ENCODE measurements around the gene LRRN2.
"Not testable (repeated sequence)": the region's sequence is repeated elsewhere in the genome, so short reads cannot be mapped to it uniquely, and the experiment has no call there.

LRRN2 gene

DNA sequence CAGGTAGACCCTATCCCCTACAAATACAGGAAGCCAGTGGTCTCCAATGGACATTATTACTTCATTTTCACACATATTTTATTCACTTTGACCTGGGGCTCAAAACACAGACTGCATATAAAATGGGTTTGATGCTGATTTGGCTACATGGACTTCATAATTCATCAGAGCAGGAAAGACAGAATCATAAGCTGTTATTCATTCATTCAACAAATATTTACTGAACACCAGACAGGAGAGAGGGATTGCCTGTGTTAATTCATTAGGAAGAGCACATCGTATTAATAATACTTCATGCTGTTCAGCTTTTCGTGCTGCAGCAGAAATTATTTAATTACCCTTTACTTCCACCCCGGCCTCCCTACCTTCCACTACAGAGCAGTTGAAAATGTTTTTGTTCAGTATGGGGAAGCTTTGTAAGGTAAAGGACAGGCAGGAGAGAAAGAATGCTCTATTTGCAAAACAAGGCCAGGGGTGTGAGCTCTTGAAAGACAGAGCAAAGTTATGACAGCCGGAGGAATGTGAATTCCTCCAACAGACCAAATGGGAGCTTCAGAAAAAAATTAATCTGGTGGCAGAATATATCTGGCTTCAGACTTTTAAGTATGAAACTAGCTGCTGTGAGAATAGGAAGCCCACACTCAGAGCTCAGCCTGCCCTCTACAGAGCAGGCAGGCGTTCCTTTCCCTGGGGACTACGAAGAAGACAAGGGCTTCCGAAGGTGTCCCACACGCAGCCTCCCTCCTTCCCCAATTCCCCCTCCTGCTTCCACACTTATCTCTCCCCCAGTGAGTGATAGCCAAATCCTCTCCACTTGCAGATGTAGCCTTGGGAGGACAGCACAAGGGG is 111.3 kb downstream of the LRRN2 start:
- DNase-seq (ENCODE audit: low spot score), result no peak

DNA sequence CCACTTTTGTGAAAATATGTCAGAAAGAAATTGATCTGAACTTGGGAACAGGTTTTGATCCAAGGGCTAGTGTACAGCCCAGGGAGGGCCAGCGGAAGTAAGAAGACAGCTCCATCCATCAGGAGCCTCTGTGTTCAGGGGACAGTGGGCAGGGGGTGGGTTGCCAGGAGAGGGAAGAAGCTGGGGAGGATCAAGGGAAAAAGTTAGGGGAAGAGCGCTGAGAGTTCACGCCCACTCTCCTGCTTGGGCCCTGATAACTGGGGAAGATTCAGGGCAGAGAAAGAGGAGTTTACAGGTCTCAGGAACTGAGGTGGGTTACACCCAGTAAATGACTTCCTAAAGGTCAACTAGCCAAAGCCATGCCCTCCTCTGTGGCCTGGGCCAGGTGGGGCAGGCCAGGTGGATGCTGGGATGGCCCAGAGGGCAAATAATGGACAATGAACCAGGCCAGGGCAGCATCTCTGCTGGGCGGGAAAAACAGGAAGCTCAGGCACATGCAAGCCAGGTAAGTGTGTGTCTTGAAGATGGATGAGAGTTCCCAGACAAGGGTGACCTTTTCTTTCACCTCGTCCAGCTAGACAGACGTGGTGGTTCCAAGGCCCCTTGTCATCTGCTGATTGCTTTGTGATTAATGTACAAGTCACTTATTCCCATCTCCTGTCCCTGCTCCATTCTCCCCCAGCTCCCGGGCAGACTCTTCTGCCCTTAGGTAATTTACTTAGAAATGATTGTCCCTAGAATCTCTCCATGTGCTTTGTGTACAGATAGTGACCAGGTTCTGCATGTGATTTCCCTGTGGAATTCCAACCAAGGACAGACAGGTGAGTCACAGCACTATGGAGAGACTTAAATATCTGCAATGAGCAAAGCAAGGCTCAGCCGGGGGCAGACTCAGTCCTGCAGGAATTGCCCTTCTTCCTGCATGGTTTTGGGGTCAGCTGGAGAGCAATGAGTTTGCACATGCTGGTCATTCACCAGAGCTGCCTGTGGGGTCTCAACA is 112.3 kb downstream of the LRRN2 start:
- no peak for DNase-seq (ENCODE audit: low spot score)

DNA sequence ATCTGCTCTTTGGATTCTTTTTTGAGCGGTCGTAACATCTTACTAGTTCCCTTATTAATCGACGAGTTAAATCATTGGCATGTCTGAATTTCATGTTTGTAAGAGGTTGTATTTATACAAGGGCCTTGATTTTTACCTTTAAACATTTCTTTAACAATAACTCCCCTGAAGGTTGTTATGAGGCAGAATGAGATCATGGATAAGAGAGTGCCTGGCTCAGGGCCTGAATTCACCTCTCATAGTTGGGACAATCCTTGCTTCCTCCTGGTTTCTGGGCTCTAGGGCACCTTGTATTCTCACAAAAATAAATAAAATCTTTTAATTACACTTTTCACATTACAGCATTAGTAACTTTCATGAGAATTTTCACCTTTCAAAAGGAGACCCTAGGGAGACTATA is 113.9 kb downstream of the LRRN2 start:
- DNase-seq (ENCODE audit: low spot score), result no peak

DNA sequence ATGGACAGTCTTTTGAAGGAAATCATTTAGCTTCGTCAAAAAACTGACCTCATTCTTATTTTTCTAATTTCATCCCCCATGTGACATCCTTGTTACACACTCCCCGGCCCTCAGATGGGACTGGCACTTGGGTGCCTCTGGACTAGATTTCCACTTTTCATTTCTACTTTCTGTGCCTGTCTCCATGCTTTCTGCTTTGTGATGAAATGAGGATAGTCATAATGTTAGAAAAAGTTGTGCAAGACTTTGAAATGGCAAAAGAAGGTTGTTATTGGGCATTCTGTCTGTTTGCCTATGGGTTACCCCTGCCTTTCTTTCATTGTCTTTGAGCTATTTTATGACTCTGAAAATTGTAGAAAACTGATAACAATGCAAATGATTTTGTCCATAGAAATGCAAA is 114.4 kb downstream of the LRRN2 start:
- DNase-seq (ENCODE audit: low spot score), result no peak

DNA sequence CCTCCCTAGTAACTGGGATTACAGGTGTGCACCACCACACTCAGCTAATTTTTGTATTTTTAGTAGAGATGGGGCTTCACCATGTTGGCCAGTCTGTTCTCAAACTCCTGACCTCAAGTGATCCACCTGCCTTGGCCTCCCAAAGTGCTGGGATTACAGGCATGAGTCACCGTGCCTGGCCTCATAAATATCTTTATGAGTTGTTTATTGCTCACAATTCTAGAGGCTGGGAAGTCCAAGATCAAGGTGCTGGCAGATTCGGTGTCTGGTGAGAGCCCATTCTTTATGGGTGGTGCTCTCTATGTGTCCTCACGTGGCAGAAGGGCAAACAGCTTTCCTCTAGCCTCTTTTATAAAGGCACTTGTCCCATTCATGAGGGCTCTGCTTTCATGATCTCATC is 115.5 kb downstream of the LRRN2 start:
- DNase-seq (ENCODE audit: low spot score), result not testable (repeated sequence)

DNA sequence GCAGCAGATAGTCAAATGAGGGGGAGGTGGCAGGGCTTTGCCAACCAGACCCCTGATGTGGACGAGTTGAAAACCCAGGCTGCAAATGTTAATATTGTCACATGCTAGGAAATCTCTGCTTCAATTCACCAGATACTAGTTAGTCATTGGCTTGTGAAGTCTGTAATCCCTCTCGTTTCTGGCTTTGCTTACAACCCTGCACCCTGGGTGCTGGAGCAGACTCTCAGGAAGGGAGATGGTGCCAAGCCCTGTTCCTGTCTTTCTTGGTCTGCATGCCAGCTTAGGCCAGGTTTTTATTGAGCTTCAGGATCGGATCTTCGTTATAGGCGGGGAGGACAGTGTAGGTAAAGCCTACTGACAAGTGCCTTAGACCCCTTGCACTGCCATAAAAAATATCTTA is 116.1 kb downstream of the LRRN2 start:
- DNase-seq (ENCODE audit: low spot score), result no peak

DNA sequence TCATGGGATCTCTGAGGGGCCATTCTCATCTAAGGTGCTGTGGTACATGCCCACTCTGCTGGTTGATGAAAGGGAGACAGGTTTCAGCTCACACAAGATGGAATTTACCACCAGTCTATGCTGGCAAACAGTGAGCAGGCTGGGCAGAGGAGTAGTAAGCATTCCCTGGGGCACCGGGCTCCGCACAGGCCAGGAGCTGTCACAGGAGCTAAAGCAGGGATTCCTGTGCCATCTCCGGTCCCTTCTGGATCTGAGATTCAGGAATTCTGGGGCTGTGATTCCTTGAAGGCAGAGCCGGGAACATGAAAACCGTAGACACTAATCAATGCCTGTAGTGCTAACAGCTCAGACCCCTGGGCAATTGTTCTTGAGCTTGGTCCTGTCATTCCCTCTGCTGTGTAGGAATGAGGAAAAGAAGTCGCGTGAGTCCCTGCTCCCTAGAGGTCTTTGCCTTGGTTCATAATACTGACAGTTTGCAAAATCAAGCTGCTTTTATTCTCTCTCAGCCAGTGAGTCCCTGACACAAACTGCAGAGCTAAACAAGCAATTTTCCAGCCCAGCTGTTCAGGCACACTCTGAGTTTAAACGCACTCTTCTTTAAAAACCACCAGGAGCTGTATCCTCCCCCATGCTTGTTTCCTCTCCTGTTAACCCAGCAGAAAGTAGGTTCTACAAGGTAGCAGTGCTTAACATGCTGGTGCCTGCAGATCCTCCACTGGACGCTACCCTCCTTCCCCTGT is 116.8 kb downstream of the LRRN2 start:
- no peak for DNase-seq (ENCODE audit: low spot score)

Measured in germinal center (tissue), 1 donor.